Left lobe of liver (tissue), 2 donors: ENCODE results near the gene LY6G6F. TPM values are rescaled to one million over a fixed set of nuclear protein-coding genes. Genes with fewer than 3 reads are reported as not detected.
A peak's percentile ranks its signal among the peaks of the same experiment; 100 is the strongest.
"Not testable (repeated sequence)": the region's sequence is repeated elsewhere in the genome, so short reads cannot be mapped to it uniquely, and the experiment has no call there.

Experiments used
- ATAC-seq: fragments of 200-7000 bp; cut with Tn5 transposase; one replicate; pipeline ENCODE4 v1.9.1; 2020; ENCODE audit warnings: mild to moderate bottlenecking, moderate library complexity
- DNase-seq: peaks from one replicate; pipeline ENCODE4 v3.0.0-alpha.2; 2020; ENCODE audit warnings: low spot score
- total RNA-seq: library from RNA; stranded (reverse); gene quantifications from one replicate; pipeline ENCODE4 v1.2.1, GENCODE V29; 2021
- donor health status: DM: no; HTN: no; CAD: no; lungs with moderate emphysema.
- donor health status: DM: no; HTN: yes; CAD: no.

The LY6G6F gene
- total RNA-seq, 1 donor from 2014 or later, result not detected

- DNase-seq (peak; percentile 66), ATAC-seq (peak; percentile 37)
These were observed 4.8 kb upstream of the LY6G6F start for GRCh38 chr6:31701666-31702404.

- DNase-seq (no peak), ATAC-seq (peak; percentile 7)
These were observed 4.3 kb upstream of the LY6G6F start for GRCh38 chr6:31702405-31702818.

GRCh38 chr6:31702819-31703716 is 3.6 kb upstream of the LY6G6F start, which contains the start of gene ABHD16A:
Gene ABHD16A, minus strand, starts transcription at chr6:31703324. Its CDS starts 43 bp downstream, at chr6:31703281.
- ATAC-seq, result peak; percentile 95

GRCh38 chr6:31705931-31706330 is 735 bp upstream of the LY6G6F start:
- no peak for DNase-seq
- ATAC-seq, result no peak

More at GRCh38 chr6:31702819-31703716, 3.6 kb upstream of the LY6G6F start, which contains the start of gene ABHD16A:
- DNase-seq, result peak; percentile 99

GRCh38 chr6:31707701-31708100 is 1.0 kb downstream of the LY6G6F start:
- DNase-seq (no peak), ATAC-seq (no peak)

- ATAC-seq (no peak), DNase-seq (no peak)
These were observed 1.6 kb downstream of the LY6G6F start for GRCh38 chr6:31708224-31708623.

GRCh38 chr6:31709157-31709556 is 2.5 kb downstream of the LY6G6F start:
- ATAC-seq, DNase-seq: not testable (repeated sequence)

GRCh38 chr6:31710523-31711219 is 4.0 kb downstream of the LY6G6F start:
- ATAC-seq (no peak), DNase-seq (no peak)

- no peak for ATAC-seq
- DNase-seq, result no peak
These were observed 4.6 kb downstream of the LY6G6F start for GRCh38 chr6:31711233-31711632.

GRCh38 chr6:31712296-31712695 is 5.6 kb downstream of the LY6G6F start:
- peak; percentile 80 for ATAC-seq

GRCh38 chr6:31713465-31713864 is 6.8 kb downstream of the LY6G6F start:
- ATAC-seq (no peak), DNase-seq (no peak)

More at GRCh38 chr6:31712296-31712695, 5.6 kb downstream of the LY6G6F start:
- DNase-seq, result no peak

- DNase-seq (no peak), ATAC-seq (no peak)
These were observed 7.5 kb downstream of the LY6G6F start for GRCh38 chr6:31713991-31714684.

- no peak for DNase-seq
- ATAC-seq, result no peak
These were observed 8.6 kb downstream of the LY6G6F start, which contains the start of gene LY6G6D for GRCh38 chr6:31715022-31715958. Gene LY6G6D, plus strand, starts transcription at chr6:31715348. Its CDS starts 8 bp downstream, at chr6:31715356.

- no peak for DNase-seq
- peak; percentile 67 for ATAC-seq
These were observed 11.0 kb downstream of the LY6G6F start for GRCh38 chr6:31717499-31718222.

- no peak for ATAC-seq
- DNase-seq, result no peak
These were observed 11.6 kb downstream of the LY6G6F start for GRCh38 chr6:31718265-31718664.

- DNase-seq (no peak), ATAC-seq (no peak)
These were observed 12.3 kb downstream of the LY6G6F start for GRCh38 chr6:31719001-31719400.

- DNase-seq (no peak), ATAC-seq (no peak)
These were observed 13.6 kb downstream of the LY6G6F start for GRCh38 chr6:31720196-31720770.

GRCh38 chr6:31721351-31722020 is 14.8 kb downstream of the LY6G6F start, which contains the start of gene LY6G6C:
Gene LY6G6C, minus strand, starts transcription at chr6:31721746. Its CDS starts 67 bp downstream, at chr6:31721679.
- DNase-seq, result no peak

More at GRCh38 chr6:31721351-31722020, 14.8 kb downstream of the LY6G6F start, which contains the start of gene LY6G6C:
- no peak for ATAC-seq
